Stimulated activated CD8-positive, alpha-beta memory T cell treated with anti-CD3 and anti-CD28 coated beads, Interleukin-7, amount 100 ng/mL, for 1 hour (primary cell): ENCODE measurements around the gene ATG4C.
"Not testable (repeated sequence)": the region's sequence is repeated elsewhere in the genome, so short reads cannot be mapped to it uniquely, and the experiment has no call there.

Source experiments
- DNase-seq, 2 donors: peaks; one replicate each; pipeline ENCODE4 v3.0.0-alpha.2; 2020; ENCODE audit warnings: low read depth in 2 of 2

The ATG4C gene, protein sequence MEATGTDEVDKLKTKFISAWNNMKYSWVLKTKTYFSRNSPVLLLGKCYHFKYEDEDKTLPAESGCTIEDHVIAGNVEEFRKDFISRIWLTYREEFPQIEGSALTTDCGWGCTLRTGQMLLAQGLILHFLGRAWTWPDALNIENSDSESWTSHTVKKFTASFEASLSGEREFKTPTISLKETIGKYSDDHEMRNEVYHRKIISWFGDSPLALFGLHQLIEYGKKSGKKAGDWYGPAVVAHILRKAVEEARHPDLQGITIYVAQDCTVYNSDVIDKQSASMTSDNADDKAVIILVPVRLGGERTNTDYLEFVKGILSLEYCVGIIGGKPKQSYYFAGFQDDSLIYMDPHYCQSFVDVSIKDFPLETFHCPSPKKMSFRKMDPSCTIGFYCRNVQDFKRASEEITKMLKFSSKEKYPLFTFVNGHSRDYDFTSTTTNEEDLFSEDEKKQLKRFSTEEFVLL

GRCh38 chr1:62783736-62784508 is at the start of gene ATG4C:
TSS of gene ATG4C (plus strand) at chr1:62784132. CDS start at chr1:62803787, 19,655 bp downstream.
- peak; percentile 79 to 80 for DNase-seq

DNA sequence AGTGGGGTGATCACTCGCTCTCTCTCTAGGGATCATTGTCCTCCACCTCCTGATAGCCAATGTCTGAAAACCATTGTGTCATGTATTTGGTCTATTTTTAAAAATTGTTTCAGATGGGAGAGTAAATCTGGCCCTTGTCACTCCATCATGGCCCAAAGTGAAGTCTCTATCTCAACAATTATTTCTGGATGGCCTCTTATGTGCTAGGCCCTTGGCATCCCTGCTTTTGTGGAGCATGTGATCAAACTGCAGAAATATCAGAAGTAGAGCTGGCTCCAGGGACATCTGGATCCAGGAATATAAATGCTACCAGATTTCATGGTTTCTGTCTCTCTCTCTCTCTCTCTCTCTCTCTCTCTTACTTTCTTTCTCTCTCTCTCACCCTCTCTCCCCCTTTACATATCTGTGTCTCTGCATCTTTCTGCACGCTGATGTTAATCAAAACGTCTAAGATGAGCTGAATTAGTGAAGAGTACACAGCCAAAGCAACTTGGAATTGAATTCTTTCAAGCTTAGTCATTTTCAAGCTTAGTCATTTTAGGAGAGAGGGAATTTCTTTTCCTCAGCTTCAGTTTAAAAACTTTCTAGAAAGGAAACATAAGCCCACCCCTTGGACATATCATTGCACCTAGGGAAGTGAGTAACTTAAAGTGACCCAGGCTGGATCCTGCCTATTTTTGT is 48.3 kb upstream of the ATG4C start:
- DNase-seq = no peak

DNA sequence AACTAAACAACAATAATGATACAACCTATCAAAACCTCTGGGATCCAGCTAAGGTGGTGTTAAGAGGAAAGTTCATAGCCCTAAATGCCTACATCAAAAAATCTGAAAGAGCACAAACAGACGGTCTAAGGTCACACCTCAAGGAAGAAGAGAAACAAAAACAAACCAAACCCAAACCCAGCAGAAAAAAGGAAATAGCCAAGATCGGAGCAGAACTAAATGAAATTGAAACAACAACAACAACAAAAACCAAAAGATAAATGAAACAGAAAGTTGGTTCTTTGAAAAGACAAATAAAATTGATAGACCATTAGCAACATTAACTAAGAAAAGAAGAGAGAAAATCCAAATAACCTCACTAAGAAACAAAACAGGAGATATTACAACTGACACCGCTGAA is 43.2 kb upstream of the ATG4C start:
- not testable (repeated sequence) for DNase-seq

GRCh38 chr1:62744611-62745577 is 39.0 kb upstream of the ATG4C start:
- DNase-seq = no peak

GRCh38 chr1:62746086-62746808 is 37.7 kb upstream of the ATG4C start:
- no peak for DNase-seq

DNA sequence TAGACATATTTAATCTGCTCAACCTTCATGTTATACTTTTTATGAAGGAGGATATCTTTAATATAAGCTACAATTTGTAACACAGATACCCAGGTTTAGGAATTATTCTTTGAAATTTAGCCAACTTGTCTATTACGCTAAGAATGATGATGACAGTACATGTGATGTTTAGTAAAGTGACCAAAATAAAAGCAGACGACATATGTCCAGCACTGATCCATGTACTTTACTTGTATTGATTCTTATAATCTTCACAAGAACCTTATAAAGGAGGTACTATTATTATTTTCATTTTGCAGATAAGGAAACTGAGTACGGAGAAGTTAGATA is 37.2 kb upstream of the ATG4C start:
- DNase-seq = no peak

DNA sequence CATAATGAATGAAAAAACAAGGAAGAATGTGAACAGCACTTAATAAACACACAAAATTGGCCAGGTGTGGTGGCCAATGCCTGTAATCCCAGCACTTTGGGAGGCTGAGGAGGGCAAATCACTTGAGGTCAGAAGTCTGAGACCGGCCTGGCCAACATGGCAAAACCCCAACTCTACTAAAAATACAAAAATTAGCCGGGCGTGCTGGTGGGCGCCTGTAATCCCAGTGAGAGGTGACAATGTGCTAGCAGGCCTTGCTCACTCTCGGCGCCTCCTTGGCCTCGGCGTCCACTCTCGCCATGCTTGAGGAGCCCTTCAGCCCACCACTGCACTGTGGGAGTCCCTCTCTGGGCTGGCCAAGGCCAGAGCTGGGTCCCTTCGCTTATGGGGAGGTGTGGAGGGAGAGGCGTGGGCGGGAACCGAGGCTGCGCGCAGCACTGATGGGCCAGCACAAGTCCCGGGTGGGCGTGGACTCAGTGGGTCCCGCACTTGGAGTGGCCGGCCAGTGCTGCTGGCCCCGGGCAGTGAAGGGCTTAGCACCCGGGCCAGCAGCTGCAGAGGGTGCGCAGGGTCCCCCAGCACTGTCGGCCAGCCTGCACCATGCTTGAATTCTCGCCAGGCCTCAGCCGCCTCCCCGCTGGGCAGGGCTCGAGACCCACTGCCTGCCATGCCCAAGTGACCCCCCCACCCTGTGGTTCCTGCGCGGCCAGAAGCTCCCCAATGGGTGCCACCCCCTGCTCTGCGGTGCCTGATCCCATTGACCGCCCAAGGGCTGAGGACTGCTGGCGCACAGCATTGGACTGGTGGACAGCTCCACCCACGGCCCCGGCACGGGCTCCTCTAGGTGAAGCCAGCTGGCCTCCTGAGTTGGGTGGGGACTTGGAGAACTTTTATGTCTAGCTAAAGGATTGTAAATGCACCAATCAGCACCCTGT is 30.6 kb upstream of the ATG4C start:
- no peak for DNase-seq

GRCh38 chr1:62754938-62755337 is 29.0 kb upstream of the ATG4C start:
- DNase-seq = not testable (repeated sequence)

DNA sequence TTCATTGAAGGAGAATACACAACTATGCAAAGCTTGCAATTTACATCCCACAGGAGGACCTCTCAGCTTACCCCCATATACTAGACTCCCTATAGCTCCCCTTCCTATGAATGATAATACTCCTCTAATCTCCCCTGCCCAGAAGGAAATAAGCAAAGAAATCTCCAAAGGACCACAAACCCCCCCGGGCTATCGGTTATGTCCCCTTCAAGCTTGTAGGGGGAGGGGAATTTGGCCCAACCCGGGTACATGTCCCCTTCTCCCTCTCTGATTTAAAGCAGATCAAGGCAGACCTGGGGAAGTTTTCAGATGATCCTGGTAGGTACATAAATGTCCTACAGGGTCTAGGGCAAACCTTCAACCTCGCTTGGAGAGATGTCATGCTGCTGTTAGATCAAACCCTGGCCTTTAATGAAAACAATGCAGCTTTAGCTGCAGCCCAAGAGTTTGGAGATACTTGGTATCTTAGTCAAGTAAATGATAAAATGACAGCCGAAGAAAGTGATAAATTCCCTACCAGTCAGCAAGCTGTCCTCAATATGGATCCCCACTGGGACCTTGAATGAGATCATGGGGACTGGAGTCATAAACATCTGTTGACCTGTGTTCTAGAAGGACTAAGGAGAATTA is 27.6 kb upstream of the ATG4C start:
- not testable (repeated sequence) for DNase-seq

DNA sequence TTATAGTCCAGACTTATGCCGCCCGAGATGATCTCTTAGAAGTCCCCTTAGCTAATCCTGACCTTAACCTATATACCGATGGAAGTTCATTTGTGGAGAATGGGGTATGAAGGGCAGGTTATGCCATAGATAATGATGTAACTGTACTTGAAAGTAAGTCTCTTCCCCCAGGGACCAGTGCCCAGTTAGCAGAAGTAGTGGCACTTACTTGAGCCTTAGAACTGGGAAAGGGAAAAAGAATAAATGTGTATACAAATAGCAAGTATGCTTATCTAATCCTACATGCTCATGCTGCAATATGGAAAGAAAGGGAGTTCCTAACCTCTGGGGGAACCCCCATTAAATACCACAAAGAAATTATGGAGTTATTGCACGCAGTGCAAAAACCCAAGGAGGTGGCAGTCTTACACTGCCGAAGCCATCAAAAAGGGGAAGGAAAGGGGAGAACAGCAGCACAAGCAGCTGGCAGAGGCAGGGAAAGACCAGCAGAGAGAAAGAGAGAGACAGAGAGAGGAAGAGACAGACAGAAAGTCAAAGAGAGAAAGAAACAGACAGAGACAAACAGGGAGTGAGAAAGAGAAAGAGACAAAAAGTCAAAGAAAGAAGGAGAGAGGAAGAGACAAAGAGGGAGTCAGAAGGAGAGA is 24.6 kb upstream of the ATG4C start:
- DNase-seq = not testable (repeated sequence)

GRCh38 chr1:62760021-62760782 is 23.7 kb upstream of the ATG4C start:
- not testable (repeated sequence) for DNase-seq

GRCh38 chr1:62761223-62761870 is 22.6 kb upstream of the ATG4C start:
- DNase-seq = not testable (repeated sequence)

GRCh38 chr1:62762027-62762426 is 21.9 kb upstream of the ATG4C start:
- not testable (repeated sequence) for DNase-seq

GRCh38 chr1:62765981-62766380 is 18.0 kb upstream of the ATG4C start:
- no peak for DNase-seq

GRCh38 chr1:62768551-62768950 is 15.4 kb upstream of the ATG4C start:
- DNase-seq = not testable (repeated sequence)

DNA sequence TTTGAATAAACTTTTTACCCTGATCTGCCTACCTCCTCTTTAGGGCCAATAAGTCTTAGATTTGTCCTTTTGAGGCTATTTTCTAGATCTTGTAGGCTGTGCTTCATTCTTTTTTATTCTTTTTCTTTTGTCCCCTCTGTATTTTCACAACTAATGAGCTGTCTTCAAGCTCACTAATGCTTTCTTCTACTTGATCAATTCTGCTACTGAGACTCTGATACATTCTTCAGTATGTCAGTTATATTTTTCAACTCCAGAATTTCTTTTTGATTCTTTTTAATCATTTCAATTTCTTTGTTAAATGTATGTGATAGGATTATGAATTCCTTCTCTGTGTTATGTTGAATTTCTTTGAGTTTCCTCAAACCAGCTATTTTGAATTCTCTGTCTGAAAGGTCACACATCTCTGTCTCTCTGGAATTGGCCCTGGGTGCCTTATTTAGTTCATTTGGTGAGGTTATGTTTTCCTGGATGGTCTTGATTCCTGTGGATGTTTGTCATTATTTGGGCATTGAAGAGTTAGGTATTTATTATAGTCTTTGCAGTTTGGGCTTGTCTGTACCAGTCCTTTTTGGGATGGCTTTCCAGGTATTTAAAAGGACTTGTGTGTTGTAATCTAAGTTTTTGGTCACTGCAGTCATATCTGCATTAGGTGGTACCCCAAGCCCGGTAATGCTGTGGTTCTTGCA is 11.2 kb upstream of the ATG4C start:
- DNase-seq = no peak
